Measurements from ENCODE around the gene ENOX1. TPM values are rescaled to one million over a fixed set of nuclear protein-coding genes. Genes with fewer than 3 reads are reported as not detected.

Gene ENOX1
- polyA plus RNA-seq, 6 donors from 2014 or later = not detected

- Mint-ChIP-seq H3K4me1 (no peaks in the 10 kb centered on the region), H3K27ac (no peak overlapping the region), H3K4me3 (no peak overlapping the region), H3K36me3 (no peaks in the 10 kb centered on the region), H3K9me3 (no peaks in the 10 kb centered on the region), H3K27me3 (peaks cover 5 to 8% (median 5%) of the 10 kb centered on the region in 3 donors)
- no peak for DNase-seq
- no peak for ATAC-seq (ENCODE audit: low read depth in 2 of 2)
These were observed 12.4 kb upstream of the ENOX1 start for GRCh38 chr13:43799191-43799590.

GRCh38 chr13:43797869-43798268 is 11.1 kb upstream of the ENOX1 start:
- DNase-seq (no peak), ATAC-seq (ENCODE audit: low read depth in 2 of 2) (no peak)
- Mint-ChIP-seq H3K4me1 (no peaks in the 10 kb centered on the region), H3K36me3 (no peaks in the 10 kb centered on the region), H3K4me3 (no peak overlapping the region), H3K9me3 (no peaks in the 10 kb centered on the region), H3K27me3 (peaks cover 5 to 8% (median 6%) of the 10 kb centered on the region in 3 donors), H3K27ac (no peak overlapping the region)

DNA sequence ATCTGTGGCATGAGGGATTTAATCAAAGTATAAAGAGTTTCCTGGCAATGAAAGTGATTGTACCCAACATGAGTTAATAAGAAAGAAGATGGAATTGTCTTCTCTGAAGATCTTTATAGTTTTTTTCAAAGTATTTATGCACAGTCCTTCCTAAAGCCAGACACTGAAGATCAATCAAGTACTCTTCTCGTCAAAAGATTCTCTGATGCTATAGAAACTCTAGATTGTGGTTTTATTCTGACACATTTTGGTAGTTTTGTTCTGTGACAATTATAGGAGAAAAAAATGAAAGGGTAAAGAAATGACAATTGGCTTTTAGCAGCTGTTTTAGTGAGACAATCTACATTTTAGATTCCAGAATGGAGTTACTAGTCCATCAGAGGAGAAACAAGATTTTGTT is 10.4 kb upstream of the ENOX1 start:
- no peak overlapping the region for H3K27ac Mint-ChIP-seq
- DNase-seq (no peak), ATAC-seq (ENCODE audit: low read depth in 2 of 2) (no peak)
- no peak overlapping the region for H3K4me3 Mint-ChIP-seq
- peaks cover 5 to 13% (median 8%) of the 10 kb centered on the region in 3 donors for H3K27me3 Mint-ChIP-seq
- H3K36me3 Mint-ChIP-seq = no peaks in the 10 kb centered on the region
- no peaks in the 10 kb centered on the region for H3K4me1 Mint-ChIP-seq
- no peaks in the 10 kb centered on the region for H3K9me3 Mint-ChIP-seq

- H3K27me3 Mint-ChIP-seq = peaks cover 9 to 18% (median 10%) of the 10 kb centered on the region in 3 donors
- H3K4me1 Mint-ChIP-seq = no peaks in the 10 kb centered on the region
- H3K4me3 Mint-ChIP-seq = no peak overlapping the region
- no peaks in the 10 kb centered on the region for H3K36me3 Mint-ChIP-seq
- ATAC-seq (ENCODE audit: low read depth in 2 of 2) (no peak), DNase-seq (no peak)
- no peak overlapping the region for H3K27ac Mint-ChIP-seq
- H3K9me3 Mint-ChIP-seq = no peaks in the 10 kb centered on the region
These were observed 7.6 kb upstream of the ENOX1 start for GRCh38 chr13:43794416-43794815.

GRCh38 chr13:43792076-43792881 is 5.5 kb upstream of the ENOX1 start:
- peaks cover 0 to 9% (median 6%) of the 10 kb centered on the region in 3 donors for H3K4me1 Mint-ChIP-seq
- no peak overlapping the region for H3K4me3 Mint-ChIP-seq
- H3K27ac Mint-ChIP-seq = no peak overlapping the region
- no peaks in the 10 kb centered on the region for H3K9me3 Mint-ChIP-seq
- H3K36me3 Mint-ChIP-seq = no peaks in the 10 kb centered on the region
- peaks cover 23 to 32% (median 30%) of the 10 kb centered on the region in 3 donors for H3K27me3 Mint-ChIP-seq
- no peak for ATAC-seq (ENCODE audit: low read depth in 2 of 2)
- no peak for DNase-seq

DNA sequence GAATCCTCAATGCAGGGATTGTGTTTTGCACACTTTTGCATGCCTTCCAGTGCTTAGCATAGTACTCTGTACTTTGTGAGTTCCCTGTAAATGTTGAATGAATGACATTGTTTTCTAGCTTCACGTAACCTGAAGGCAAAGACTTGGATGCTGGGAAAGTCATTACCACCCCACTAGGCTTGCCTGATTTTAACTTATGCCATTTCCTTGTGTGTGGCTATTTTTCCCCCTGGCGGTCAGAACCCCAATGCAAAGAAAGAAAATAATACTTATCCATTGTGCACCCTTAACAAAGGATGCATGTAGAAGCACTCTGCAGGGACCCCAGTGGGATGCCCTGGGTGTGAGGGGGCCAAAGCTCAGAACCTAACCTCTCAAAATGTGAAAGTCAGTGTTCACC is 1.2 kb upstream of the ENOX1 start:
- Mint-ChIP-seq H3K36me3 (no peaks in the 10 kb centered on the region), H3K9me3 (no peaks in the 10 kb centered on the region), H3K4me3 (peak overlapping the region in 7 of 8 donors; percentile 6 to 84 (median 80)), H3K27ac (no peak overlapping the region), H3K27me3 (peaks cover 36 to 45% (median 42%) of the 10 kb centered on the region in 3 donors), H3K4me1 (peaks cover 8 to 18% (median 12%) of the 10 kb centered on the region in 3 donors)
- DNase-seq (no peak), ATAC-seq (ENCODE audit: low read depth in 2 of 2) (no peak)

DNA sequence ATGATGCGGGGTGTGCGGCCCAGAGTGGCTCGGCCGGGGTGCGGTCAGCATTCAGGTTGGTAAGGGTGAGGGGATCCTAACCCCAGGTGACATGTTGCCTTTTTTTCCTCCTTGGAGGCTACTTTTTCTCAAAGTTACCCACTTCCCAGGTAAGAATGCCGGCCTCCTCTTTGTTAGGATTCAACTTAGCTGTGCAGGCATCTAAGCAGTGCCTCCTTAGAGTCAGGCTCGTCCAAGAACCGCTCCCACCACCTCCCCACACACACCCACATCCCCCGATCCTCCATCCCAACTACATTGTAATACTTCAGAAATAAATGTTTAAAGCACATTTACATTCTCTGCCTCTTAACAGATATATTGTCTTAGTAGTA is 733 bp upstream of the ENOX1 start:
- H3K4me3 Mint-ChIP-seq = peak overlapping the region; percentile 62 to 84 (median 79)
- ATAC-seq (ENCODE audit: low read depth in 2 of 2) (no peak), DNase-seq (no peak)
- H3K9me3 Mint-ChIP-seq = no peaks in the 10 kb centered on the region
- no peaks in the 10 kb centered on the region for H3K36me3 Mint-ChIP-seq
- H3K4me1 Mint-ChIP-seq = peaks cover 8 to 18% (median 12%) of the 10 kb centered on the region in 3 donors
- H3K27ac Mint-ChIP-seq = no peak overlapping the region
- H3K27me3 Mint-ChIP-seq = peaks cover 32 to 45% (median 42%) of the 10 kb centered on the region in 3 donors

DNA sequence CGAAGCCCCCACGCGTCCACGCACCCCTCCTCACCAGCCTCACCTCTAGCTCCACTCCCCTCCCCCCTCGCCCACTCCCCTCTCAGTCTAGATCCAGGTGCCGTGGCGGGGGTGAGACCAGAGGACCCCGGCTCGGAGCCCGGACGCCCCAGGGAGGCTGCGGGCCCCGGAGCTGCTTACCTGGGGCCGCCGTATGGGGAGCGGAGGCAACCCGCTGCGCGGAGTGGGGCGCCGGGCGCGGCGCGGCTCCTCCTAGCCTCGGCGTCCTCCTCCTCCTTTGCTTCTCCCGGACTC is 353 bp downstream of the ENOX1 start:
- Mint-ChIP-seq H3K36me3 (no peaks in the 10 kb centered on the region), H3K27ac (no peak overlapping the region), H3K9me3 (no peaks in the 10 kb centered on the region), H3K27me3 (peaks cover 27 to 45% (median 42%) of the 10 kb centered on the region in 3 donors), H3K4me1 (peaks cover 8 to 18% (median 12%) of the 10 kb centered on the region in 3 donors), H3K4me3 (peak overlapping the region in 6 of 8 donors; percentile 53 to 86 (median 76))
- DNase-seq (no peak), ATAC-seq (ENCODE audit: low read depth in 2 of 2) (peak in 1 of 2 donors; percentile 20)

DNA sequence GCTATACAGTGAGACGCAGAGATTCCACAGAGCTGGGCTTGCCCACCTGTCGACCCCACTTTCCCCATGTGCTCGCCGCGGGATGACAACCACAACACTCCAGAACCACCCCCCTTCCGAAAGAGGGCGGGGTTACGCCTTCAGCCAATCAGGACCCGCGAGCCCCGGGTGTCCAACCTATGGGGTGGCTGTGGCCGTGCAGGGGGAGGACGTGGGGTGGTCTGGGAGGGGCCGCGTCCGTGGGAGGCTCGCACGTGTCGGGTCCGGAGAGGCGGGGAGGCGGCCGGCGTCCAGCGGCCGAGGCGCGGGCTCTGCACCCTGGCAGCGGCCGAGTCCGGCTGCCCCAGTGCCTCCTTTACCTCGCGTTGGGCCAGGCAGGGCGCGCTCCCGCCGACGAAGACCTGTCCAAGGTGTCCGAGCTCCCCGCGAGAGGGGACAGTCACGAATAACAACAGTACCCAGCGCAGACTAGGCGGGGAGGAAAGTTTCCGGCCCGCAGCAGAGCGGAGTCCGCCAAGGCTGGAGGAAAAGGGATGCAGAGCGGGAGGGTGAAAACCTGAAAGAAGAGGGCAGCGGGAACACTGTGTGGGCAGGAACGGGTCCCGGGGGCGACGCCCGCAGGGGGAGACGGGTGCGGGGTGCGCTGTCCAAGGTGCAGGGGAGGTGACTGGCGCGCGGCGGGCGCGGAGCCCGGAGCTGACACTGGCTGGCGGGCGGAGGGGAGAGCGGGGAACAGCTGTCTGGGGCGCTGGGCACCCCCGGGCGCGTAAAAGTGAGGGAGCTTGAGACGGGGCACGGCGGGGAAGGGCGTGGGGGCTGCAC is 911 bp downstream of the ENOX1 start:
- Mint-ChIP-seq H3K9me3 (no peaks in the 10 kb centered on the region), H3K27me3 (peaks cover 29 to 45% (median 42%) of the 10 kb centered on the region in 3 donors), H3K4me3 (peak overlapping the region; percentile 60 to 86 (median 84)), H3K27ac (no peak overlapping the region), H3K36me3 (no peaks in the 10 kb centered on the region), H3K4me1 (peaks cover 8 to 18% (median 12%) of the 10 kb centered on the region in 3 donors)
- ATAC-seq (ENCODE audit: low read depth in 2 of 2) (peak; percentile 35 to 37), DNase-seq (peak; percentile 4)

GRCh38 chr13:43785261-43785649 is 1.5 kb downstream of the ENOX1 start:
- DNase-seq = no peak
- H3K27ac Mint-ChIP-seq = no peak overlapping the region
- H3K9me3 Mint-ChIP-seq = no peaks in the 10 kb centered on the region
- H3K27me3 Mint-ChIP-seq = peaks cover 33 to 45% (median 42%) of the 10 kb centered on the region in 3 donors
- H3K36me3 Mint-ChIP-seq = no peaks in the 10 kb centered on the region
- peaks cover 8 to 18% (median 12%) of the 10 kb centered on the region in 3 donors for H3K4me1 Mint-ChIP-seq
- ATAC-seq (ENCODE audit: low read depth in 2 of 2) = no peak
- H3K4me3 Mint-ChIP-seq = peak overlapping the region; percentile 46 to 84 (median 82)

GRCh38 chr13:43784496-43784895 is 2.3 kb downstream of the ENOX1 start:
- ATAC-seq (ENCODE audit: low read depth in 2 of 2) (no peak), DNase-seq (no peak)
- Mint-ChIP-seq H3K9me3 (no peaks in the 10 kb centered on the region), H3K36me3 (no peaks in the 10 kb centered on the region), H3K27ac (no peak overlapping the region), H3K27me3 (peaks cover 29 to 39% (median 38%) of the 10 kb centered on the region in 3 donors), H3K4me1 (peaks cover 8 to 18% (median 12%) of the 10 kb centered on the region in 3 donors), H3K4me3 (peak overlapping the region in 1 of 8 donors; percentile 60)

- DNase-seq (peak; percentile 7), ATAC-seq (ENCODE audit: low read depth in 2 of 2) (peak; percentile 33 to 58)
- Mint-ChIP-seq H3K9me3 (no peaks in the 10 kb centered on the region), H3K4me3 (no peak overlapping the region), H3K27ac (no peak overlapping the region), H3K4me1 (peaks cover 8 to 18% (median 12%) of the 10 kb centered on the region in 3 donors), H3K27me3 (peaks cover 25 to 38% (median 32%) of the 10 kb centered on the region in 3 donors), H3K36me3 (no peaks in the 10 kb centered on the region)
These were observed 3.0 kb downstream of the ENOX1 start for GRCh38 chr13:43783820-43784219.

DNA sequence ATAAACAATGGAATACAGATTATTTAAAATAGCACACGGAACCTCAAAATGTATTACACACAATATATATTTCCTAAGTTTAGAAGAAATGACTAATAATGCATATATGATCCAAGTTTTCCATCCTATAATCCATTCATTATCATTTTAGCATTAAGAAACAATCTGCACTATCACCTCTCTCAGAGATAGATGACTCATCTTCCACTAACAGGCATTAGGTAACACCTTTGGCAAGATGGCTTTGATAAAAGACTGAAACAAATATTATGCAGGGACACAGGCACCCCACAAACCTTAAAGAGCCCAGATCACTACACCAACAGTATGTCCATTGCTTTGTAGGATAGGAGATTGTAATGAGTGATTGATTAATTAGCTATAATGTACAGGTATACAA is 4.1 kb downstream of the ENOX1 start:
- Mint-ChIP-seq H3K9me3 (no peaks in the 10 kb centered on the region), H3K36me3 (no peaks in the 10 kb centered on the region), H3K27ac (no peak overlapping the region), H3K4me1 (peaks cover 8 to 13% (median 10%) of the 10 kb centered on the region in 3 donors), H3K4me3 (no peak overlapping the region), H3K27me3 (peaks cover 25 to 39% (median 33%) of the 10 kb centered on the region in 3 donors)
- ATAC-seq (ENCODE audit: low read depth in 2 of 2) = no peak
- DNase-seq = no peak

- DNase-seq = no peak
- Mint-ChIP-seq H3K4me3 (no peak overlapping the region), H3K4me1 (peaks cover 0 to 5% (median 5%) of the 10 kb centered on the region in 3 donors), H3K9me3 (no peaks in the 10 kb centered on the region), H3K27me3 (peaks cover 22 to 32% (median 25%) of the 10 kb centered on the region in 3 donors), H3K36me3 (no peaks in the 10 kb centered on the region), H3K27ac (no peak overlapping the region)
- no peak for ATAC-seq (ENCODE audit: low read depth in 2 of 2)
These were observed 6.1 kb downstream of the ENOX1 start for GRCh38 chr13:43780666-43781065.
